HepG2 (cell line): Measurements from ENCODE around the gene IL36B.
A peak's percentile ranks its signal among the peaks of the same experiment; 100 is the strongest.

Experiments used
- ETS1 ChIP-seq: sonication (generic); formaldehyde crosslinking; IDR thresholded peaks from 2 replicates; pipeline ENCODE4 v1.4.0; 2020; ENCODE audit warnings: missing genetic modification reagents
- KDM5A ChIP-seq: fragments of 200-600 bp; sonication (generic); IDR thresholded peaks from 2 replicates; pipeline ENCODE4 v1.7.0; 2018; ENCODE audit warnings: antibody characterized with exemption, mild to moderate bottlenecking, low read length, borderline replicate concordance
- KLF11 ChIP-seq: IDR thresholded peaks from 2 replicates; pipeline ENCODE4 v1.6.1; 2016; ENCODE audit warnings: missing compliant biosample characterization
- LRRFIP1 ChIP-seq: sonication (generic); formaldehyde crosslinking; conservative IDR thresholded peaks from 2 replicates; pipeline ENCODE4 v1.4.0; 2020; ENCODE audit warnings: missing genetic modification reagents
- PBX3 ChIP-seq: sonication (generic); formaldehyde crosslinking; IDR thresholded peaks from 2 replicates; pipeline ENCODE4 v1.8.1; 2023; ENCODE audit warnings: missing genetic modification reagents, inconsistent platforms, borderline replicate concordance
- PRPF4 ChIP-seq: fragments of 200-400 bp; formaldehyde crosslinking; IDR thresholded peaks from 2 replicates; pipeline ENCODE4 v1.6.1; 2016; ENCODE audit warnings: low read length, low read depth; ENCODE audit not compliant: poor library complexity, severe bottlenecking
- RBAK ChIP-seq: sonication (generic); formaldehyde crosslinking; IDR thresholded peaks from 2 replicates; pipeline ENCODE4 v1.5.1; 2020; ENCODE audit warnings: mild to moderate bottlenecking, missing genetic modification reagents
- SIN3A ChIP-seq: IDR thresholded peaks from 2 replicates; pipeline ENCODE4 v1.6.1; 2011; ENCODE audit warnings: low read depth, mild to moderate bottlenecking, control low read depth, low read length, borderline replicate concordance
- SNAPC5 ChIP-seq: sonication (generic); formaldehyde crosslinking; IDR thresholded peaks from 2 replicates; pipeline ENCODE4 v1.8.1; 2023; ENCODE audit warnings: mild to moderate bottlenecking, missing genetic modification reagents, borderline replicate concordance
- TBX3 ChIP-seq: fragments of 450-650 bp; IDR thresholded peaks from 2 replicates; pipeline ENCODE4 v1.6.1; 2017; ENCODE audit warnings: antibody characterized with exemption, mild to moderate bottlenecking, inconsistent platforms, borderline replicate concordance
- ZBTB26 ChIP-seq: IDR thresholded peaks from 2 replicates; pipeline ENCODE4 v1.6.1; 2016; ENCODE audit warnings: missing compliant biosample characterization, missing genetic modification reagents, borderline replicate concordance
- ZBTB39 ChIP-seq: sonication (generic); formaldehyde crosslinking; IDR thresholded peaks from 2 replicates; pipeline ENCODE4 v1.5.0; 2020; ENCODE audit warnings: missing genetic modification reagents
- ZNF33A ChIP-seq: sonication (generic); formaldehyde crosslinking; IDR thresholded peaks from 2 replicates; pipeline ENCODE4 v1.5.1; 2020; ENCODE audit warnings: missing genetic modification reagents, mild to moderate bottlenecking, moderate library complexity, borderline replicate concordance

- TF ChIP-seq SIN3A (no peak), KDM5A (no peak), ETS1 (CRISPR knock-in tag) (no peak), SNAPC5 (CRISPR knock-in tag) (no peak), ZBTB39 (no peak), LRRFIP1 (no peak), ZNF33A (CRISPR knock-in tag) (no peak), TBX3 (no peak), PBX3 (CRISPR knock-in tag) (no peak), KLF11 (no peak), PRPF4 (no peak), RBAK (no peak), ZBTB26 (CRISPR knock-in tag) (peak; percentile 42; the same call in 1 of the 2 replicates)
These were observed 27.5 kb upstream of the IL36B start for GRCh38 chr2:113080134-113080533.
